Left lung (tissue), 10 donors: ENCODE measurements around the gene ANKIB1. TPM values are rescaled to one million over a fixed set of nuclear protein-coding genes. Genes with fewer than 3 reads are reported as not detected.
"Not testable (repeated sequence)": the region's sequence is repeated elsewhere in the genome, so short reads cannot be mapped to it uniquely, and the experiment has no call there.

Experiments
- ATAC-seq: fragments of 200-7000 bp; cut with Tn5 transposase; one replicate; pipeline ENCODE4 v1.9.1; 2020; ENCODE audit warnings: moderate library complexity
- DNase-seq, 4 donors: peaks; one replicate each; pipeline ENCODE4 v3.0.0-alpha.2; 2013 to 2020
- H3K27ac ChIP-seq, 2 donors: fragments of 200-600 bp; sonication (generic) in 1 of 2; one replicate each; pipeline versions ENCODE4 v1.5.0 to v1.8.0; 2020 to 2021
- H3K27me3 ChIP-seq, 2 donors: fragments of 200-600 bp; sonication (generic) in 1 of 2; one replicate each; pipeline versions ENCODE4 v1.5.0 to v1.8.0; 2020 to 2021
- H3K36me3 ChIP-seq, 2 donors: fragments of 200-600 bp; sonication (generic) in 1 of 2; one replicate each; pipeline versions ENCODE4 v1.5.0 to v1.8.0; 2020 to 2021
- H3K4me1 ChIP-seq, 2 donors: fragments of 200-600 bp; one replicate each; pipeline ENCODE4 v1.8.0; 2021
- H3K4me3 ChIP-seq, 2 donors: fragments of 200-600 bp; sonication (generic) in 1 of 2; one replicate each; pipeline versions ENCODE4 v1.5.0 to v1.8.0; 2020 to 2021; ENCODE audit warnings: mild to moderate bottlenecking in 1 of 2
- H3K9me3 ChIP-seq, 2 donors: fragments of 200-600 bp; sonication (generic) in 1 of 2; one replicate each; pipeline versions ENCODE4 v1.5.0 to v1.8.0; 2020 to 2021
- intact Hi-C, 2 donors: fragments of 100-400 bp; cut with DNase I; formaldehyde crosslinking; loops; one replicate each; pipeline versions ENCODE4 v1.11.2 to v1.14.2; 2022
- microRNA-seq, 2 donors: library from miRNA; unstranded; fragments of <30 nt; microRNA quantifications; one replicate each; pipeline ENCODE4, GENCODE V29; 2019
- polyA plus RNA-seq, 6 donors: library from polyadenylated mRNA; unstranded; fragments of 120-200 nt; gene quantifications; one replicate each; pipeline ENCODE4 v1.2.1, GENCODE V29; 2013; ENCODE audit not compliant: insufficient read length in 6 of 6
- total RNA-seq, 2 donors: library from RNA; stranded (reverse); fragmentation: NEBNext Ultra II Directional; extraction: Animal tissue kit (Norgen Biotek cat#: 25700); gene quantifications; one replicate each; pipeline ENCODE4 v1.2.1, GENCODE V29; 2021
- TF ChIP-seq, protein P1 (sequence below), 2 donors: fragments of 200-600 bp; sonication (generic) in 1 of 2; IDR thresholded peaks; one replicate each; pipeline versions ENCODE4 v1.5.0 to v1.8.0; 2021; ENCODE audit warnings: antibody characterized with exemption in 2 of 2
- donor health status: DM: no; HTN: yes; CAD: no.
- donor health status: DM: no; HTN: no; CAD: no.

ANKIB1 gene
- total and polyA plus RNA-seq, 8 donors, result 41.4 to 57.3 (median 46.9) TPM

DNA sequence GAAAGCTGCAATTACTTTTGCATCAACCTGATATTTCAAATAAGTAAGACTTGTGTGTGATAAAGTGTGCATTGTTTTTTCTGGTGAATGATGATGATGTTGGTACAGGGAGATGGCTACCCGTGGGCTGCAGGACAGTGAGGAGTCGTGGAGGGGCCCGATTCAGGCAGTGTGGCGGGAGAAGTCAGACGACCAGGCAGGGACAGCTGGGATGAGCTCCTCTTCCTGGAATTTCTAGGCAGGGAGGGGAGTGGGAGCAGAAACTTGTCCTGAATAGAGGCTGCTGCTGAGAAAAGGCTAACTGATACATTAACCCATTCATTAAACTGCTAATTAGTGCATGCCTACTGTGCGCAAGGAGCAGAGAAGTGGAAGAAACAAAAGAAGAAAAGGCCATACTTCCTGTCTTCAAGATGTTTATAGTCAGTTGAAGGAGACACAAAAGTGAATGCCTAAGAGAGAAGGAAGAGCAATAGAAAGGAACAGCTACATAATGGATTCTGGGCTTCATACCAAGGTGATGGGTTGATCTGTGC, 192.2 kb downstream of the ANKIB1 start:
- H3K4me1 ChIP-seq, result no peaks in the 10 kb centered on the region
- no peak overlapping the region for H3K27ac ChIP-seq
- no peak overlapping the region for H3K4me3 ChIP-seq
- H3K27me3 ChIP-seq, result no peaks in the 10 kb centered on the region
- TF ChIP-seq, protein P1, sequence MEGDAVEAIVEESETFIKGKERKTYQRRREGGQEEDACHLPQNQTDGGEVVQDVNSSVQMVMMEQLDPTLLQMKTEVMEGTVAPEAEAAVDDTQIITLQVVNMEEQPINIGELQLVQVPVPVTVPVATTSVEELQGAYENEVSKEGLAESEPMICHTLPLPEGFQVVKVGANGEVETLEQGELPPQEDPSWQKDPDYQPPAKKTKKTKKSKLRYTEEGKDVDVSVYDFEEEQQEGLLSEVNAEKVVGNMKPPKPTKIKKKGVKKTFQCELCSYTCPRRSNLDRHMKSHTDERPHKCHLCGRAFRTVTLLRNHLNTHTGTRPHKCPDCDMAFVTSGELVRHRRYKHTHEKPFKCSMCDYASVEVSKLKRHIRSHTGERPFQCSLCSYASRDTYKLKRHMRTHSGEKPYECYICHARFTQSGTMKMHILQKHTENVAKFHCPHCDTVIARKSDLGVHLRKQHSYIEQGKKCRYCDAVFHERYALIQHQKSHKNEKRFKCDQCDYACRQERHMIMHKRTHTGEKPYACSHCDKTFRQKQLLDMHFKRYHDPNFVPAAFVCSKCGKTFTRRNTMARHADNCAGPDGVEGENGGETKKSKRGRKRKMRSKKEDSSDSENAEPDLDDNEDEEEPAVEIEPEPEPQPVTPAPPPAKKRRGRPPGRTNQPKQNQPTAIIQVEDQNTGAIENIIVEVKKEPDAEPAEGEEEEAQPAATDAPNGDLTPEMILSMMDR (IDR thresholded peaks at IDR 0.05), result no peak
- intact Hi-C loops, result no loop called here
- DNase-seq, result no peak
- no peaks in the 10 kb centered on the region for H3K9me3 ChIP-seq
- ATAC-seq, result no peak
- no peaks in the 10 kb centered on the region for H3K36me3 ChIP-seq

DNA sequence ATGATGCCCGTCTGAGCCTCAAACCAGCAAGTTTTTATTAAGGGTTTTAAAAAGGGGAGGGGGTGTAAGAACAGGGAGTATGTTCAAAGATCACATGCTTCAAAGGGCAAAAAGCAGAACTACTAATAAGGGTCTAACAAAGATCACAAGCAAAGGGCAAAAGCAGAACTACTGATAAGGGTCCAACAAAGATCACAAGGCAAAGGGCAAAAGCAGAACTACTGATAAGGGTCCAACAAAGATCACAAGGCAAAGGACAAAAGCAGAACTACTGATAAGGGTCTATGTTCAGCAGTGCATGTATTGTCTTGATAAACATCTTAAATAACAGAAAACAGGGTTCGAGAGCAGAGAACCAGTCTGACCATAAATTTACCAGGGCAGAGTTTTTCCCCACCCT, 196.9 kb downstream of the ANKIB1 start:
- H3K36me3 ChIP-seq, H3K9me3 ChIP-seq, ATAC-seq, H3K27ac ChIP-seq, H3K4me3 ChIP-seq, DNase-seq, H3K27me3 ChIP-seq, H3K4me1 ChIP-seq: not testable (repeated sequence)
- intact Hi-C loops, result loop anchor here in 1 of 2 donors (10.0 kb wide), 1 partner anchor 558 kb away; the partner anchor contains the start of gene MTERF1

DNA sequence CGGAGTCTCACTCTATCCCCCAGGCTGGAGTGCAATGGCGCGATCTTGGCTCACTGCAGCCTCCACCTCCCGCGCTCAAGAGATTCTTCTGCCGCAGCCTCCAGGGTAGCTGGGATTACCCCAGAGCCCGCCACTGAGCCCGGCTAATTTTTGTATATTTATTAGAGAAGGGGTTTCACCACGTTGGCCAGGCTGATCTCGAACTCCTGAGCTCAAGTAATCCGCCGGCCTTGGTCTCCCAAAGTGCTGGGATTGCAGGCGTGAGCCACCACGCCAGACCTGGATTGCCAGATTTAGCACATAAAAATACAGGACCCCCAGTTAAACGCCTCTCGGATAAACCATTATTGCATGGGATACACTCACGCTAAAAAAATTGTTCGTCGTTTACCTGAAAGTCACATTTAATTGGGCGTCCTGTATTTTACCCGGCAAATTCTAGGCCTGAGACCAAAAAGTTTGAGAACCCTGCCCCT, 201.1 kb downstream of the ANKIB1 start:
- Histone ChIP-seq H3K27ac (peak overlapping the region; percentile 96 to 98), H3K36me3 (peaks cover 0 to 23% of the 10 kb centered on the region in 2 donors), H3K4me3 (peak overlapping the region; percentile 91 to 99), H3K4me1 (peaks cover 0 to 18% of the 10 kb centered on the region in 2 donors), H3K27me3 (no peaks in the 10 kb centered on the region), H3K9me3 (no peaks in the 10 kb centered on the region)
- DNase-seq, result no peak
- ATAC-seq, result no peak
- TF ChIP-seq, protein P1 (IDR thresholded peaks at IDR 0.05), result no peak
- intact Hi-C loops, result loop anchor here in 1 of 2 donors (10.0 kb wide), 1 partner anchor 562 kb away; the partner anchor contains the start of gene MTERF1

DNA sequence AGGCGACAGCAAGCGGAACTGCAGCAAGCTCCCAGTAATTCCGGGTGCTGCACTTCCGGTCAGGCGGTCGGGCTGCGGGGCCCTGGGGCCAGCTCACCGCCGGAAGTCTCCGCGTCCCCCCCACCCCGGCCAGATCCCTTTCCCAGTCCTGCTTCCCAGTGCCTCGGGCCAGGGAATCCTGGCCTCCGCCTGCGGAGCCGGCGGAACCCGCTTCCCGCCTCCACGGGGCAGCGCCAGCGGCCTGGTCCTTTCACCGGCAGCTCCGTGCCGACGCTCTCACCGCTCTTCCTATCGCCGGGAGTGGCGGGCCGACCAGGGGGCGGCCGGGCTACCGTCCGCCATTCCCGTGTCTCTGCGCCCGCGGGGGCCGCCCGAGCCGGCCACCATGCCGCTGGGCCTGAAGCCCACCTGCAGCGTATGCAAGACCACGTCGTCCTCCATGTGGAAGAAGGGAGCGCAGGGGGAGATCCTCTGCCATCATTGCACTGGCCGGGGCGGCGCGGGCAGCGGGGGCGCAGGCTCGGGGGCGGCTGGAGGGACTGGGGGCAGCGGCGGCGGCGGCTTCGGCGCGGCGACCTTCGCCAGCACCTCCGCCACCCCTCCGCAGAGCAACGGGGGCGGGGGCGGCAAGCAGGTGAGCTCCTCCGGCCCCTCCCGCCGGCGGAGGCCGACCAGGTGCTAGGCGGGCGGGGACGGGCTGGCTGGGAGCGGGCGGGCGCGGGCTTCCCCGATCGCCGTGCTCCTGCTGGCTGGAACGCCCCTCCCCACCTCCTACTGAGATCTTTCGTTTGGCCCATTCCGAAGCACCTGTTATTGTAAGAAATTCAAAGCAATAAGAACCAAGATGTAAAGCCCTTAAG, 201.8 kb downstream of the ANKIB1 start, which contains the start of gene GATAD1:
Gene GATAD1 (plus strand): TSS at position 138 of the 860 bp plus-strand sequence. CDS start 248 bp downstream, at position 386.
- Histone ChIP-seq H3K4me1 (peaks cover 0 to 18% of the 10 kb centered on the region in 2 donors), H3K9me3 (no peaks in the 10 kb centered on the region), H3K4me3 (peak within 1 kb of the TSS; percentile 91 to 99), H3K27me3 (no peaks in the 10 kb centered on the region), H3K27ac (peak within 1 kb of the TSS; percentile 96 to 98), H3K36me3 (peaks cover 0 to 30% of the 10 kb centered on the region in 2 donors)
- DNase-seq, result peak; percentile 88 to 97 (median 95)
- TF ChIP-seq, protein P1 (IDR thresholded peaks at IDR 0.05), result peak; percentile 94
- intact Hi-C loops, result loop anchor here in 1 of 2 donors (10.0 kb wide), 1 partner anchor 563 kb away; the partner anchor contains the start of gene MTERF1
- peak; percentile 98 for ATAC-seq

DNA sequence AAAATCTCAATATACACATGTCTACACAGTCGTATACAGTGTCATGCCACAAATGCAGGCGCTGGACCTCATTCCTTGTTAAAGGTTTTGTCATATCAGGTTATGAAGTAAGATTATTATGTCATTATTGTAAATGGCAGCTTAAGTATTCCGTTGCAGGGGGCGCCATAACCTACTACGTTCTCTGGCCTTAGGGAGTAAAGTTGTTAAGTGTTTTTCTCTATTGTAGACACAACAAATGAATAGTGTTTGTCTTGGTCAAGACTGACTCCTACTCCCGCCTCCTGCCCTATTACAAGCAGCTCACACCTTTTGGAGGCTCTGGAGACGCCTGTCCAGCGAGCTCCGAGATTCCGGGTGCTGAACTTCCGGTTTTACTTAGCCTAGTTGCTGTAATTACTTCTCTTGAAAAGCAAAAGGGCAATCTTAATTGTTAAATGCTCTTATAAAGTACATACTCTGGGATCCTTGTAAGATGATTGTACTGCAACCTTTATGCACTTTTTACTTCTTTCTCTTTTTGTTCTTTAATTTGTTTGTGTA, 202.5 kb downstream of the ANKIB1 start:
- intact Hi-C loops, result loop anchor here in 1 of 2 donors (10.0 kb wide), 1 partner anchor 563 kb away; the partner anchor contains the start of gene MTERF1
- Histone ChIP-seq H3K4me1 (peaks cover 0 to 18% of the 10 kb centered on the region in 2 donors), H3K9me3 (no peaks in the 10 kb centered on the region), H3K4me3 (peak overlapping the region; percentile 91 to 99), H3K27ac (peak overlapping the region; percentile 96 to 98), H3K27me3 (no peaks in the 10 kb centered on the region), H3K36me3 (peaks cover 0 to 37% of the 10 kb centered on the region in 2 donors)
- peak; percentile 76 for ATAC-seq
- peak in 3 of 4 donors; percentile 64 to 67 (median 64) for DNase-seq
- TF ChIP-seq, protein P1 (IDR thresholded peaks at IDR 0.05), result peak in 1 of 2 donors; percentile 24

Small RNA genes lying within 50 kb of the gene (microRNA-seq; reads per million reads assigned to microRNA genes)
- 0 reads per million in 2 donors for gene MIR1285-1

Other genes with a start within 250 kb of the ANKIB1 start
- 100 to 1,000 TPM; 122 to 271 TPM for gene CYP51A1, start 111.5 kb upstream of the ANKIB1 start, total RNA-seq
- 10 to 100 TPM; 35.1 to 52.4 (median 39.5) TPM for gene CYP51A1, start 111.5 kb upstream of the ANKIB1 start, polyA plus RNA-seq
- gene LRRD1, start 66.8 kb upstream of the ANKIB1 start, total RNA-seq, result under 1 TPM in 1 of 2 donors, not detected in 1; 0.09 TPM
- gene LRRD1, start 66.8 kb upstream of the ANKIB1 start, polyA plus RNA-seq, result under 1 TPM; 0.61 to 0.88 (median 0.67) TPM
- gene KRIT1, start 60 bp upstream of the ANKIB1 start, total RNA-seq, result 10 to 100 TPM; 28.2 to 30.2 TPM
- gene KRIT1, start 60 bp upstream of the ANKIB1 start, polyA plus RNA-seq, result 10 to 100 TPM; 54.9 to 63.4 (median 58.1) TPM
- 10 to 100 TPM; 28.4 to 29.5 TPM for gene GATAD1, start 201.5 kb downstream of the ANKIB1 start, total RNA-seq
- gene GATAD1, start 201.5 kb downstream of the ANKIB1 start, polyA plus RNA-seq, result 10 to 100 TPM; 45.8 to 74.3 (median 62.3) TPM
- gene ERVW-1, start 232.0 kb downstream of the ANKIB1 start, total RNA-seq, result not detected
- gene ERVW-1, start 232.0 kb downstream of the ANKIB1 start, polyA plus RNA-seq, result 1 to 10 TPM; 1.2 to 2.6 (median 2.1) TPM